Smooth muscle cell (in vitro differentiated cells): Measurements from ENCODE around the gene WWOX. TPM values are rescaled to one million over a fixed set of nuclear protein-coding genes. Genes with fewer than 3 reads are reported as not detected.
A peak's percentile ranks its signal among the peaks of the same experiment; 100 is the strongest.

Experiments
- DNase-seq: peaks from one replicate; lab custom pipeline; 2025; ENCODE audit not compliant: unreplicated experiment; lab: John Stamatoyannopoulos, UW
- H2AFZ ChIP-seq: fragments of 200-600 bp; sonication (generic); 2 replicates; pipeline ENCODE4 v1.6.0; 2016; ENCODE audit warnings: antibody characterized with exemption, low read depth, mild to moderate bottlenecking
- H3F3A ChIP-seq: fragments of 200-600 bp; sonication (generic); 2 replicates; pipeline ENCODE4 v1.6.0; 2017; ENCODE audit warnings: antibody characterized with exemption, low read depth
- H3K27ac ChIP-seq: fragments of 200-600 bp; sonication (generic); 2 replicates; pipeline ENCODE4 v1.5.1; 2016; ENCODE audit warnings: low read depth, mild to moderate bottlenecking
- H3K27me3 ChIP-seq: fragments of 200-600 bp; sonication (generic); 2 replicates; pipeline ENCODE4 v1.6.1; 2016; ENCODE audit warnings: low read depth, mild to moderate bottlenecking
- H3K36me3 ChIP-seq: fragments of 200-600 bp; sonication (generic); 2 replicates; pipeline ENCODE4 v1.5.1; 2016; ENCODE audit warnings: low read depth
- H3K4me1 ChIP-seq: fragments of 200-600 bp; sonication (generic); 2 replicates; pipeline ENCODE4 v1.5.1; 2016; ENCODE audit warnings: low read depth
- H3K4me2 ChIP-seq: fragments of 200-600 bp; sonication (generic); 2 replicates; pipeline ENCODE4 v1.6.0; 2016; ENCODE audit warnings: mild to moderate bottlenecking
- H3K4me3 ChIP-seq: fragments of 200-600 bp; sonication (generic); 2 replicates; pipeline ENCODE4 v1.5.1; 2016; ENCODE audit warnings: mild to moderate bottlenecking
- H3K79me2 ChIP-seq: fragments of 200-600 bp; sonication (generic); 2 replicates; pipeline ENCODE4 v1.6.0; 2016; ENCODE audit warnings: low read depth, mild to moderate bottlenecking
- H3K9ac ChIP-seq: fragments of 200-600 bp; sonication (generic); 2 replicates; pipeline ENCODE4 v1.6.0; 2016; ENCODE audit warnings: low read depth
- H3K9me3 ChIP-seq: fragments of 200-600 bp; sonication (generic); replicated peaks from 2 replicates; pipeline ENCODE4 v1.5.1; 2016; ENCODE audit warnings: low read depth
- H4K20me1 ChIP-seq: fragments of 200-600 bp; sonication (generic); 2 replicates; pipeline ENCODE4 v1.6.0; 2016; ENCODE audit warnings: low read depth
- CTCF ChIP-seq: fragments of 200-600 bp; sonication (generic); IDR thresholded peaks from 2 replicates; pipeline ENCODE4 v1.5.1; 2017; ENCODE audit warnings: borderline replicate concordance, mild to moderate bottlenecking, antibody characterized with exemption; ENCODE audit not compliant: insufficient read depth, poor library complexity, severe bottlenecking
- WGBS: methylation state at CpG from one replicate; pipeline ENCODE4 v1.1.7; 2016; ENCODE audit warnings: low lambda C conversion rate; 5-methylcytosine and 5-hydroxymethylcytosine counted together
- polyA plus RNA-seq: library from polyadenylated mRNA; unstranded; fragments of >200 nt; fragmentation: Nextera tagmentation; extraction: Ambion mirVana; gene quantifications from 2 replicates; pipeline ENCODE4 v1.2.1, GENCODE V29; 2016
- total RNA-seq: library from RNA; depleted of rRNA; stranded (reverse); fragments of >200 nt; gene quantifications from 2 replicates; pipeline ENCODE4 v1.2.3, GENCODE V29; 2014

WWOX gene
- total and polyA plus RNA-seq, 2 experiments from 2014 or later = 7.5 to 14.0 TPM

- H3K9me3 ChIP-seq = no peaks in the 10 kb centered on the region
- H3K9ac ChIP-seq = no peak overlapping the region
- DNase-seq = no peak
- H3K4me3 ChIP-seq = no peak overlapping the region
- WGBS = over 99% methylated on average over 5 of the region's 5 CpGs
- H3K4me2 ChIP-seq = no peak overlapping the region
- no peaks in the 10 kb centered on the region for H3K79me2 ChIP-seq
- no peaks in the 10 kb centered on the region for H3K27me3 ChIP-seq
- H4K20me1 ChIP-seq = no peaks in the 10 kb centered on the region
- H3K36me3 ChIP-seq = no peaks in the 10 kb centered on the region
- TF ChIP-seq CTCF = no peak
- no peak overlapping the region for H3K27ac ChIP-seq
- H3K4me1 ChIP-seq = peaks cover 9% of the 10 kb centered on the region
- H3F3A ChIP-seq = no peaks in the 10 kb centered on the region
- no peak overlapping the region for H2AFZ ChIP-seq
Observed at GRCh38 chr16:78452025-78452555, 352.6 kb downstream of the WWOX start.

- 39% methylated on average over 4 of the region's 4 CpGs for WGBS
- Histone ChIP-seq H3K27ac (no peak overlapping the region), H3K9me3 (no peaks in the 10 kb centered on the region), H3K36me3 (no peaks in the 10 kb centered on the region), H2AFZ (no peak overlapping the region), H3K4me3 (no peak overlapping the region), H3K9ac (no peak overlapping the region), H3K4me1 (peaks cover 9% of the 10 kb centered on the region), H4K20me1 (no peaks in the 10 kb centered on the region), H3K4me2 (peak overlapping the region; percentile 28), H3F3A (no peaks in the 10 kb centered on the region), H3K27me3 (no peaks in the 10 kb centered on the region), H3K79me2 (no peaks in the 10 kb centered on the region)
- no peak for TF ChIP-seq CTCF
- no peak for DNase-seq
Observed at GRCh38 chr16:78455861-78456260, 356.4 kb downstream of the WWOX start.

GRCh38 chr16:78458588-78458987, 359.1 kb downstream of the WWOX start:
- Histone ChIP-seq H3K36me3 (no peaks in the 10 kb centered on the region), H3K27me3 (no peaks in the 10 kb centered on the region), H3K27ac (no peak overlapping the region), H2AFZ (no peak overlapping the region), H3K4me3 (no peak overlapping the region), H3K4me2 (no peak overlapping the region), H4K20me1 (no peaks in the 10 kb centered on the region), H3F3A (no peaks in the 10 kb centered on the region), H3K79me2 (no peaks in the 10 kb centered on the region), H3K9me3 (no peaks in the 10 kb centered on the region), H3K4me1 (peaks cover 9% of the 10 kb centered on the region), H3K9ac (no peak overlapping the region)
- 96% methylated on average over 2 of the region's 2 CpGs for WGBS
- no peak for TF ChIP-seq CTCF
- no peak for DNase-seq

GRCh38 chr16:78460428-78460827, 361.0 kb downstream of the WWOX start:
- Histone ChIP-seq H4K20me1 (no peaks in the 10 kb centered on the region), H3K79me2 (no peaks in the 10 kb centered on the region)

More at GRCh38 chr16:78460428-78460827, 361.0 kb downstream of the WWOX start:
- WGBS = 74% methylated on average over 4 of the region's 4 CpGs
- Histone ChIP-seq H3K4me3 (no peak overlapping the region), H3K9me3 (no peaks in the 10 kb centered on the region), H3K27me3 (no peaks in the 10 kb centered on the region), H3K4me1 (peaks cover 9% of the 10 kb centered on the region), H3F3A (no peaks in the 10 kb centered on the region), H3K9ac (no peak overlapping the region), H3K4me2 (no peak overlapping the region), H3K36me3 (no peaks in the 10 kb centered on the region), H2AFZ (no peak overlapping the region), H3K27ac (no peak overlapping the region)
- no peak for DNase-seq
- TF ChIP-seq CTCF = no peak
